Measurements from ENCODE around the gene TPSAB1. TPM values are rescaled to one million over a fixed set of nuclear protein-coding genes. Genes with fewer than 3 reads are reported as not detected.
A peak's percentile ranks its signal among the peaks of the same experiment; 100 is the strongest.

Gene TPSAB1
- total RNA-seq, 1 donor from 2014 or later = not detected

DNA sequence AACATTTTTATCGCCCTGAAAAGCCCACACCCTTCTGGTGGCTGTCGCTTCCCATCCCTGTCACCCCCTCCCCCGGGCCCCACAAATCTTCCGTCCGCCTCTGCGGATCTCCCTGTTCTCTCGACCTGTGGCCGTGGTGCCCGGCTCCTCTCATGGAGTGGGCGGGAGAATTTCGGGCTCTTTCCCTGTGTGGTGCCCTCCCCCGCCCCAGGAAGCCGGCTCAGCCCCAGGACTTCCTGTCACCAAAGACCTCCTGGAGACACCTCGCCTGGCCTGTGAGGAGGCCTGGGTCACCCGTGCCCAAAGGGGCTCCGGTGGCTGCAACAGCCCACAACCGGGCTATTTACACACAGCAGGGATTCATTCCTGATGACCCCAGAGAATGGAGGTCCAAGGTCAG, 42.8 kb downstream of the TPSAB1 start:
- TF ChIP-seq, protein P1, sequence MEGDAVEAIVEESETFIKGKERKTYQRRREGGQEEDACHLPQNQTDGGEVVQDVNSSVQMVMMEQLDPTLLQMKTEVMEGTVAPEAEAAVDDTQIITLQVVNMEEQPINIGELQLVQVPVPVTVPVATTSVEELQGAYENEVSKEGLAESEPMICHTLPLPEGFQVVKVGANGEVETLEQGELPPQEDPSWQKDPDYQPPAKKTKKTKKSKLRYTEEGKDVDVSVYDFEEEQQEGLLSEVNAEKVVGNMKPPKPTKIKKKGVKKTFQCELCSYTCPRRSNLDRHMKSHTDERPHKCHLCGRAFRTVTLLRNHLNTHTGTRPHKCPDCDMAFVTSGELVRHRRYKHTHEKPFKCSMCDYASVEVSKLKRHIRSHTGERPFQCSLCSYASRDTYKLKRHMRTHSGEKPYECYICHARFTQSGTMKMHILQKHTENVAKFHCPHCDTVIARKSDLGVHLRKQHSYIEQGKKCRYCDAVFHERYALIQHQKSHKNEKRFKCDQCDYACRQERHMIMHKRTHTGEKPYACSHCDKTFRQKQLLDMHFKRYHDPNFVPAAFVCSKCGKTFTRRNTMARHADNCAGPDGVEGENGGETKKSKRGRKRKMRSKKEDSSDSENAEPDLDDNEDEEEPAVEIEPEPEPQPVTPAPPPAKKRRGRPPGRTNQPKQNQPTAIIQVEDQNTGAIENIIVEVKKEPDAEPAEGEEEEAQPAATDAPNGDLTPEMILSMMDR (IDR thresholded peaks at IDR 0.05; ENCODE audit: unreplicated experiment) = no peak
- no peak overlapping the region for H3K27ac Mint-ChIP-seq
- H3K4me3 Mint-ChIP-seq = no peak overlapping the region
- no peaks in the 10 kb centered on the region for H3K9me3 Mint-ChIP-seq
- peaks cover 18% of the 10 kb centered on the region for H3K4me1 Mint-ChIP-seq
- H3K27me3 Mint-ChIP-seq (ENCODE audit: low read depth) = peaks cover 20% of the 10 kb centered on the region
- no peaks in the 10 kb centered on the region for H3K36me3 Mint-ChIP-seq
- DNase-seq (ENCODE audit: low spot score in 2 of 2, unreplicated experiment in 2 of 2) = no peak

DNA sequence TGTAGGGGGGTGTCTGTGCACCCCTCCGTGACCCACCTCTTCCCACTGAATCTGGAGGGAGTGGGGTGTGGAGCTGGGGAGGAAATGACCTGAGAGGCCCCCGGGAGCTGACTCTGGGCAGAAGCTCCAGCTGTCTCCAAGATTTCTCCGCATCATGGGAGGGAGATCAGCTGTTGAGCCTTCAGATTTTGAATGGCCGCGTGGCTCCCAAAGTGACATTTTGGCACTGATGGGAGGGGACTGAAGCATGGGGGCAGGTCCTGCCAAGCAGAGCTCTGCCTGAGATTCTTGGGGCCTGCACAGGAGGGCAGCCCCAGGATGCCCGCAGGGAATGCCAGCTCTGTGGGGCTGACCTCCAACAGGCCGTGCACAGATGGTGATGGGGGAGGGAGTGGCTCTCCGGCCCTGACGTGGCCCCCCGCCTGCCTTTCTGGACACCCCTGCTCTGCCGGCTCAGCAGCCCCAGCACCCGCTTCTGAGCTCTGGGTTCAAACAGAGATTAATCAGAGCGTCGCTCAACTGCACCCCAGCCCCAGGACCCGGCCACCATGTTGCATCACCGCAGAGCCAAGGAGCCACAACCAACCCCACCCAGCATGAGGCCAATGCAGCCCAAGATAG, 43.6 kb downstream of the TPSAB1 start:
- peaks cover 26% of the 10 kb centered on the region for H3K27me3 Mint-ChIP-seq (ENCODE audit: low read depth)
- TF ChIP-seq, protein P1 (IDR thresholded peaks at IDR 0.05; ENCODE audit: unreplicated experiment) = no peak
- H3K27ac Mint-ChIP-seq = no peak overlapping the region
- no peak for DNase-seq (ENCODE audit: low spot score in 2 of 2, unreplicated experiment in 2 of 2)
- peaks cover 18% of the 10 kb centered on the region for H3K4me1 Mint-ChIP-seq
- no peaks in the 10 kb centered on the region for H3K36me3 Mint-ChIP-seq
- H3K4me3 Mint-ChIP-seq = no peak overlapping the region
- H3K9me3 Mint-ChIP-seq = no peaks in the 10 kb centered on the region

DNA sequence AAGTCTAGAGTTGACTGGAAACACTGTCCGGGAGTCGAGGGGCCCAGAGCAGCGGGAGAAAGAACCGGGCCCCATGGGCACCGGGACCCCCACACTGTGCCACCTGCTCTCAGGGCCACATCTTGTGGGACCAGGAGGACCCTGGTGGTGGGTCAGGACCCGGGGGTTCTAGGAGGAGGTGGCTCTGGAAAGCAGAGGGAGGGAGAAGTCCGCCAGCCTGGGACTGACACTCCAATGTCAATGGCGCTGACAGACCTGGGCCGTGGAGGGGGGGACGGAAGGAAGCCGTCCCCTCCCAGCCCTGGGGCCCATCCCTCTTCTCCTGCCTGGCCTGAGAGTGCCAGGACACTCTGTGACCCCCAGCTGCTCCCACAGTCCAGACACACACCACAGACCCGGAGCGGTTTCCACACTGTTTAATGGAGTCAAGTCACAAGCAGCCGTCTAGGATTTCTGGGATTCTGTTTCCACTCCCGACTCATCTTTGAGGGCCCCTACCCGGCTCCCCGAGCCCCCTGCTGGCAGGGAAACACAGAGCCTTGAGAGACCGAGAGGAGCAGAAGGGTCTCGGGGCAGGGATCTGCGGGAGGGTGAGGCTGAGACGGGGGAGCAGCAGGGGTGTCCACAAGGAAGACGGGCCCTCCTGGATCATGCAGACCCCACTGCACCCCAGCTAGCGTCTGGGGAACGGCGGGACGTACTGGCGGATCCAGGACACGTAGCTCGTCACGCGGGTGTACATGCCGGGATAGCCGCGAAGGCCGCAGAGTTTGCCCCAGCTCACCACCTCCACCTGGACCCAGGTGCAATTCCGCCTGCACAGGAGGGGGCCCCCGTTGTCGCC, 45.4 kb downstream of the TPSAB1 start:
- DNase-seq (ENCODE audit: low spot score in 2 of 2, unreplicated experiment in 2 of 2) = no peak
- TF ChIP-seq, protein P1 (IDR thresholded peaks at IDR 0.05; ENCODE audit: unreplicated experiment) = no peak
- no peaks in the 10 kb centered on the region for H3K36me3 Mint-ChIP-seq
- H3K27ac Mint-ChIP-seq = no peak overlapping the region
- H3K27me3 Mint-ChIP-seq (ENCODE audit: low read depth) = peaks cover 41% of the 10 kb centered on the region
- no peak overlapping the region for H3K4me3 Mint-ChIP-seq
- H3K9me3 Mint-ChIP-seq = no peaks in the 10 kb centered on the region
- peaks cover 27% of the 10 kb centered on the region for H3K4me1 Mint-ChIP-seq

DNA sequence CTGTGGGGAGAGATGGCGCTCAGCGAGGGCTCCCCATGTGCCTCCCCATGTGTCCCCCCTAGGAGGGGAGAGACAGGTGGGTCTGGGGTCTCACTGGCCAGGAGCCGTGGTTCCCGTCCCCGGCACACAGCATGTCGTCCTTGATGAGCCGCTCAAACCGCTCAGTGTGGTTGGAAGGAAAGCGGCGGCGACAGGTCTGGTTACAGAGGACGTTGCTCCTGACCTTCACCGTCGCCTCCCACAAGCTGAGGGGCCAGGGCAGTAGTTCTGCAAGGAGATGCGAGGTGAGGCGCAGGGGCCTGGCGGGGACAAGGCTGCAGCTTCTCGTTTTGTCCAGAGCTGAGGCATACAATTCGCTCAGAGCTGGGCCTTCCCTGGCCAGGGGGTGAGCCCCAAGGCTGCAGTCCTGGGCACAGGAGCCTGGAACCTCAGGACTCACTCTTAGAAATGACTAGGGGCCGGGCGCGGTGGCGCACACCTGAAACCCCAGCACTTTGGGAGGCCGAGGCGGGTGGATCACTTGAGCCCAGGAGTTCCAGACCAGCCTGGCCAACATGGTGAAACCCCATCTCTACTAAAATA, 46.1 kb downstream of the TPSAB1 start:
- Mint-ChIP-seq H3K36me3 (no peaks in the 10 kb centered on the region), H3K27me3 (ENCODE audit: low read depth) (peaks cover 48% of the 10 kb centered on the region), H3K9me3 (no peaks in the 10 kb centered on the region), H3K27ac (no peak overlapping the region), H3K4me1 (peaks cover 27% of the 10 kb centered on the region), H3K4me3 (no peak overlapping the region)
- DNase-seq (ENCODE audit: low spot score in 2 of 2, unreplicated experiment in 2 of 2) = no peak
- TF ChIP-seq, protein P1 (IDR thresholded peaks at IDR 0.05; ENCODE audit: unreplicated experiment) = no peak

DNA sequence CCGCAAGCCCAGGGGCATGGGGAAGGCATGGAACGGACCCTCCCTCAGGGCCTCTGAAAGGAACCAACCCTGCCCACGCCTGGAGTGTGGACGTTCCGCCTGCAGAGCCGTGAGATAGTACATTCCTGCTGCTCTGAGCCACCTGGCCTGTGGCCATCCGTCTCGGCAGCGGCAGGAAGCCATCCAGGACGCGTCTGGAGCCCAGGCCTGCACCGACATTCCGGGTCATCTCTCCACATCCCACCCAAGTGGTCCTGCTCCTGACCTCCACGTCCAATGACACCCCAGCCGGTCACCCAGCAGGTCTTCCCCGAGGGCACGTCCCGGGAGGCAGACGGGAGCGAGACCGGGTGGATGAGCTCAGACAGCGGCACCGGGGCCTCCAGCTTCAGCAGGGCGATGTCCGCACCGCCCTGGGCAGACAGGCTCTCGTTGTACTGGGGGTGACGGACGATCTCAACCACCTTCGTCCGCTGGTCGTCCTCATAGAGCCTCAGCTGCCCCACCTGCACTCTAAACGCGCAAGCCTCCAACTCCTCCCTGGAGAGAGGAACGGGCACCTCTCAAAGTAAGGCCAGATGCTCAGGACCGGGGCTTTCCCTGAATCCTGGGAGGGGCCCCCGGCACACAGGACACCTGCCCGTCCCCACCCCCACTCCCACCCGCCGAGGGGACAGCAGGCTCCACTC, 47.6 kb downstream of the TPSAB1 start:
- peaks cover 26% of the 10 kb centered on the region for H3K4me1 Mint-ChIP-seq
- DNase-seq (ENCODE audit: low spot score in 2 of 2, unreplicated experiment in 2 of 2) = no peak
- no peaks in the 10 kb centered on the region for H3K9me3 Mint-ChIP-seq
- H3K27ac Mint-ChIP-seq = peak overlapping the region; percentile 24
- no peaks in the 10 kb centered on the region for H3K36me3 Mint-ChIP-seq
- peaks cover 55% of the 10 kb centered on the region for H3K27me3 Mint-ChIP-seq (ENCODE audit: low read depth)
- no peak overlapping the region for H3K4me3 Mint-ChIP-seq
- TF ChIP-seq, protein P1 (IDR thresholded peaks at IDR 0.05; ENCODE audit: unreplicated experiment) = no peak
